Astrocyte (in vitro differentiated cells and primary cell): Measurements from ENCODE around the gene ZBTB7B. TPM values are rescaled to one million over a fixed set of nuclear protein-coding genes. Genes with fewer than 3 reads are reported as not detected.

Experiments used
- DNase-seq: peaks from one replicate; pipeline ENCODE4 v3.0.0-alpha.2; 2010; ENCODE audit warnings: low read depth
- FAIRE-seq: peaks from 2 replicates; lab custom pipeline; 2011; peaks lifted over from hg19 to GRCh38; lab: Jason Lieb, UNC
- H2AFZ ChIP-seq: 2 replicates; pipeline ENCODE4 v1.6.0; 2012; ENCODE audit warnings: low read depth, low read length, inconsistent platforms
- H3K27ac ChIP-seq: 2 replicates; pipeline ENCODE4 v1.5.1; 2011; ENCODE audit warnings: low read depth, low read length, inconsistent platforms
- H3K27me3 ChIP-seq: 2 replicates; pipeline ENCODE4 v1.6.0; 2011; ENCODE audit warnings: low read length, inconsistent platforms; ENCODE audit not compliant: insufficient read depth
- H3K36me3 ChIP-seq: 2 replicates; pipeline ENCODE4 v1.5.1; 2011; ENCODE audit warnings: low read length, inconsistent platforms; ENCODE audit not compliant: insufficient read depth
- H3K4me1 ChIP-seq: 2 replicates; pipeline ENCODE4 v1.5.1; 2011; ENCODE audit warnings: low read length, inconsistent platforms; ENCODE audit not compliant: insufficient read depth
- H3K4me2 ChIP-seq: 2 replicates; pipeline ENCODE4 v1.6.0; 2012; ENCODE audit warnings: low read length, inconsistent platforms
- H3K4me3 ChIP-seq: 2 replicates; pipeline ENCODE4 v1.5.1; 2011; ENCODE audit warnings: low read depth, mild to moderate bottlenecking, low read length, inconsistent platforms; ENCODE audit not compliant: insufficient read depth
- H3K79me2 ChIP-seq: 2 replicates; pipeline ENCODE4 v1.6.0; 2012; ENCODE audit warnings: mild to moderate bottlenecking, low read length, inconsistent platforms; ENCODE audit not compliant: insufficient read depth
- H3K9ac ChIP-seq: 2 replicates; pipeline ENCODE4 v1.6.0; 2012; ENCODE audit warnings: mild to moderate bottlenecking, low read length, inconsistent platforms
- H3K9me3 ChIP-seq: 2 replicates; pipeline ENCODE4 v1.5.1; 2012; ENCODE audit warnings: low read depth, mild to moderate bottlenecking, low read length, inconsistent platforms; ENCODE audit not compliant: insufficient read depth
- H4K20me1 ChIP-seq: 2 replicates; pipeline ENCODE4 v1.6.0; 2012; ENCODE audit warnings: low read length, inconsistent platforms; ENCODE audit not compliant: insufficient read depth
- H3K27ac Mint-ChIP-seq: one replicate; pipeline ENCODE4 v1.8.0; 2021; ENCODE audit warnings: mild to moderate bottlenecking, mixed read lengths; ENCODE audit not compliant: unreplicated experiment
- H3K27me3 Mint-ChIP-seq: one replicate; pipeline ENCODE4 v1.8.0; 2021; ENCODE audit warnings: low read depth, mixed read lengths; ENCODE audit not compliant: unreplicated experiment
- H3K36me3 Mint-ChIP-seq: one replicate; pipeline ENCODE4 v1.8.0; 2021; ENCODE audit warnings: low read depth, mixed read lengths; ENCODE audit not compliant: unreplicated experiment
- H3K4me1 Mint-ChIP-seq: one replicate; pipeline ENCODE4 v1.8.0; 2021; ENCODE audit warnings: low read depth, mixed read lengths; ENCODE audit not compliant: unreplicated experiment
- H3K4me3 Mint-ChIP-seq: one replicate; pipeline ENCODE4 v1.8.0; 2021; ENCODE audit warnings: mild to moderate bottlenecking, moderate library complexity, mixed read lengths; ENCODE audit not compliant: unreplicated experiment
- H3K9me3 Mint-ChIP-seq: one replicate; pipeline ENCODE4 v1.8.0; 2021; ENCODE audit warnings: mild to moderate bottlenecking, mixed read lengths; ENCODE audit not compliant: unreplicated experiment
- CTCF ChIP-seq: IDR thresholded peaks from 2 replicates; pipeline ENCODE4 v1.5.1; 2011; ENCODE audit warnings: low read depth, mild to moderate bottlenecking, inconsistent platforms, low read length, moderate library complexity; ENCODE audit not compliant: insufficient read depth
- EZH2 ChIP-seq: IDR thresholded peaks from 2 replicates; pipeline ENCODE4 v1.6.1; 2012; ENCODE audit warnings: mild to moderate bottlenecking, low read length, inconsistent platforms; ENCODE audit not compliant: insufficient read depth
- total RNA-seq: library from RNA; stranded (reverse); gene quantifications from 2 replicates; pipeline ENCODE4 v1.2.1, GENCODE V29; 2021

ZBTB7B gene
- total RNA-seq, 1 donor from 2014 or later: 46.1 TPM

GRCh38 chr1:154988058-154988954 is 14.3 kb upstream of the ZBTB7B start:
- Mint-ChIP-seq H3K27me3 (no peaks in the 10 kb centered on the region), H3K9me3 (no peaks in the 10 kb centered on the region), H3K4me3 (no peak overlapping the region), H3K36me3 (peaks cover 9% of the 10 kb centered on the region), H3K4me1 (peaks cover 14% of the 10 kb centered on the region), H3K27ac (no peak overlapping the region)
- FAIRE-seq: no peak
- Histone ChIP-seq H2AFZ (no peak overlapping the region), H3K27ac (no peak overlapping the region), H3K4me3 (no peak overlapping the region), H3K27me3 (no peaks in the 10 kb centered on the region), H3K4me1 (peaks cover 8% of the 10 kb centered on the region), H3K9me3 (no peaks in the 10 kb centered on the region), H3K9ac (no peak overlapping the region), H3K79me2 (peaks cover 56% of the 10 kb centered on the region), H3K36me3 (peaks cover 24% of the 10 kb centered on the region), H4K20me1 (peaks cover 29% of the 10 kb centered on the region), H3K4me2 (no peak overlapping the region)
- TF ChIP-seq CTCF (no peak), EZH2 (no peak)
- no peak for DNase-seq

- Histone ChIP-seq H2AFZ (no peak overlapping the region), H3K4me2 (no peak overlapping the region), H3K27me3 (no peaks in the 10 kb centered on the region), H3K36me3 (peaks cover 24% of the 10 kb centered on the region), H3K9ac (no peak overlapping the region), H3K27ac (no peak overlapping the region), H3K4me3 (no peak overlapping the region), H3K9me3 (no peaks in the 10 kb centered on the region), H3K4me1 (peaks cover 7% of the 10 kb centered on the region), H3K79me2 (peaks cover 46% of the 10 kb centered on the region), H4K20me1 (peaks cover 29% of the 10 kb centered on the region)
- TF ChIP-seq CTCF (no peak), EZH2 (no peak)
- Mint-ChIP-seq H3K4me3 (peak overlapping the region; percentile 40), H3K36me3 (peaks cover 9% of the 10 kb centered on the region), H3K27ac (no peak overlapping the region), H3K4me1 (peaks cover 19% of the 10 kb centered on the region), H3K27me3 (no peaks in the 10 kb centered on the region), H3K9me3 (no peaks in the 10 kb centered on the region)
- FAIRE-seq: no peak
- DNase-seq: no peak
These were observed 13.3 kb upstream of the ZBTB7B start for GRCh38 chr1:154989195-154989860.
